Loucy (cell line): ENCODE results near the gene CD109.

Source experiments
- CTCF ChIP-seq: fragments of 200-600 bp; sonication (generic); conservative IDR thresholded peaks from 2 replicates; pipeline ENCODE4 v1.5.1; 2014; ENCODE audit warnings: mild to moderate bottlenecking, antibody characterized with exemption, low read length
- EZH2phosphoT487 ChIP-seq: fragments of 200-600 bp; IDR thresholded peaks from 2 replicates; pipeline ENCODE4 v1.6.1; 2018; ENCODE audit warnings: antibody characterized with exemption, mild to moderate bottlenecking, moderate library complexity, borderline replicate concordance

- no peak for TF ChIP-seq CTCF
- TF ChIP-seq EZH2phosphoT487, result no peak
Measured at GRCh38 chr6:73704260-73704659, 8.3 kb downstream of the CD109 start.
